ENCODE results near the gene PLSCR5.

The PLSCR5 gene

DNA sequence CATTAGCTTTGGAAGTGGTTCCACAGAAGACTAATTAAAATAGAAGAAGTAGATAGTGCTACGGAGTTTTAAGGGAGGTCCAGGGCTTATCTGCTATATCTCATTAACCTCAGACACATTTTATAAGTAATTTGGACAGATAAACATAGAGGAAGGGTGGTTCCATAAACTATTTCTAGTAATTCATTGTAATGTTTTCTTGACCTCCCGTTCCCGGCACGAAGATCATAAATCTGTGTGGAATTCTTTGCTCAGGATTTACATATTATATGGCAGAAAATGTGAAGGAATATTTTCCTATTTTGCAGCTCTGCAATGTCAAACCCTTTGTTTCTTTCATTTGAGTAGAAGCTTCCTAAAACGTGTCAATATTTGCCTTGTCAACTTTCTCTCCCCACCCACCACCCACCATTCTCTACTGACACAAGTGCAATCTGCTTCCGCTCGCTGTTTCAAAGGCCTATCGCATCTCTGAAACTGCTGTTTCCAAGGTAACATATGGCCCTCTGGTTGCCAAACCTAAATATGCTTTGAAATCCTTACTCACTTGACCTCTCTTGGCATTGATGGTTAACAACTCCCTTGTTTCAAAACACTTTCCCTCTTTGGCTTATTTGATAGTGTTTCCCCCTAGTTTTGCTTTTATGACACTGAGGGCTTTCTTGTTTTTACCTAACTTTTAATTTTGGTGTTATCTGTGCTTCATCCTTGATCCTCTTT is 21.4 kb upstream of the PLSCR5 start:
- H3K27me3 ChIP-seq (ENCODE audit: insufficient read depth, low read length), result no peaks in the 10 kb centered on the region
- WGBS, result 89% methylated on average over 8 of the region's 8 CpGs

DNA sequence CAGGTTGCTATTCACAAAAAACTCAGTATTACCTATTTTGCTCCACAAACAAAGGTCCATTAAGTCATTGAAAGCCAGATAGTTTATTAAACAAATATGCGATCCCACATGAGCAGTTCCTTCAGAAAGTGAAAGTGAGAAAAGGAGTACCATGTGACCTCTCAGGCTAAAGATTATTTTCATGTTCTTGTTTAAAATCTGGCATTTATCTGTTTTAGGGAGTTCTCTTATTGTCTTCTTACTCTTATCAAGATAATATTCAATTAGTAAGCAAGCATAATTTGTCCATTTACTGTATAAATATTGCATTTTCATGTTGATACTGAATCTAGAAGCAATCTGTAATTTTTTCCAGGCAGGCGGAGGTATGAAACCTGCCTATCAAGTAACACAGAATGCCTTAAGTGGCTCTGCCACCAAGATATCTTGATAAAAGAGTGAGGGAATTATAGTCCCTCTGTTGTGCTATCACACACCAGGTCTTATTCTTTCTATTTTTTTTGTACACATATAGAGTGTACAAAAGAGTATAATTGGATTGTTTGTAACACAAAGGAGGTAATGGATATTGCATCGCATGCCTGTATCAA is 20.1 kb upstream of the PLSCR5 start:
- Histone ChIP-seq H3K4me1 (ENCODE audit: insufficient read depth, low read length) (peaks cover 4% of the 10 kb centered on the region; the same call in 1 of the 2 replicates), H3K9me3 (ENCODE audit: insufficient read depth, low read depth, low read length) (no peaks in the 10 kb centered on the region), H3K36me3 (ENCODE audit: insufficient read depth, low read length) (no peaks in the 10 kb centered on the region), H3K4me3 (ENCODE audit: low read length) (no peak overlapping the region), H3K27ac (ENCODE audit: low read depth, low read length) (no peak overlapping the region), H3K9ac (ENCODE audit: low read depth, low read length) (no peak overlapping the region), H3K27me3 (ENCODE audit: insufficient read depth, low read length) (no peaks in the 10 kb centered on the region)
- WGBS, result 100% methylated on average over 2 of the region's 3 CpGs

More for the DNA sequence above, 21.4 kb upstream of the PLSCR5 start:
- H3K36me3 ChIP-seq (ENCODE audit: insufficient read depth, low read length), result no peaks in the 10 kb centered on the region
- H3K27ac ChIP-seq (ENCODE audit: low read depth, low read length), result no peak overlapping the region
- H3K9ac ChIP-seq (ENCODE audit: low read depth, low read length), result no peak overlapping the region
- H3K9me3 ChIP-seq (ENCODE audit: insufficient read depth, low read depth, low read length), result no peaks in the 10 kb centered on the region
- no peak overlapping the region for H3K4me3 ChIP-seq (ENCODE audit: low read length)
- H3K4me1 ChIP-seq (ENCODE audit: insufficient read depth, low read length), result peaks cover 4% of the 10 kb centered on the region; the same call in 1 of the 2 replicates

DNA sequence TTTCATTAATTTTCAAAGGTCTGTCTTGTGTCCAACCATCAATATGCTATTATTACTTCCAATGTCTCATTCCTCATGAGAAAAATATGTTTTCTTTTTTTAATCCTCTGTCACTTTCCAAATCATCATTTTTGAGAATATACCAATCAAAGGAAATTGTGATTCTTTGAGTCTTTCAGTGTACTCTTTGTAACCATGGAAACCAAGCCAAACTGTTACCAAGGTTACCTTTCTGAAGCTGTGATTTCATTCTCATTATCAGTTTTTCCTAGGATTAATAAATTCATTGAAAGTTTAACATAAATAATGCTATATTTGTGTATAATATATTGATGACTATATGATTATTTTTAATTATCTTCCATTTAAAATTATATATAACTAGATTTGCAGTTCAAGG is 16.6 kb upstream of the PLSCR5 start:
- no peaks in the 10 kb centered on the region for H3K36me3 ChIP-seq (ENCODE audit: insufficient read depth, low read length)
- no peaks in the 10 kb centered on the region for H3K4me1 ChIP-seq (ENCODE audit: insufficient read depth, low read length)
- no peak overlapping the region for H3K4me3 ChIP-seq (ENCODE audit: low read length)
- no peaks in the 10 kb centered on the region for H3K27me3 ChIP-seq (ENCODE audit: insufficient read depth, low read length)
- H3K27ac ChIP-seq (ENCODE audit: low read depth, low read length), result no peak overlapping the region
- no peak overlapping the region for H3K9ac ChIP-seq (ENCODE audit: low read depth, low read length)
- no peaks in the 10 kb centered on the region for H3K9me3 ChIP-seq (ENCODE audit: insufficient read depth, low read depth, low read length)

DNA sequence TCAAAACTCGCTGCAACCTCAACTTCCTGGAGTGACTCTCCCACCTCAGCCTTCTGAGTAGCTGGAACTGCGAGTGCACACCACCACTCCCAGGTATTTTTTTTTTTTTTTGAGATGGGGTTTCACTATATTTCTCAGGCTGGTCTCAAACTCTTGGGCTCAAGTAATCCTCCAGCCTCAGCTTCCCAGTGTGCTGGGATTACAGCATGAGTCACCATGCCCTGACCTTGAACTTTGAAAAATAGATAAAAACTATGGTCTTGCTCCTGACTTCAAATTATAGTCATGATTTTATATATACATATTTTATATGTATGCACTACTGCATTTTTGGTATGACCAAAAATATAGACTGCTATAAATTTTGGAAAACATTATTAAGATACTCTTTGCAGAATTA is 6.9 kb upstream of the PLSCR5 start:
- no peaks in the 10 kb centered on the region for H3K36me3 ChIP-seq (ENCODE audit: insufficient read depth, low read length)
- no peaks in the 10 kb centered on the region for H3K27me3 ChIP-seq (ENCODE audit: insufficient read depth, low read length)
- no peaks in the 10 kb centered on the region for H3K9me3 ChIP-seq (ENCODE audit: insufficient read depth, low read depth, low read length)
- 92% methylated on average over 1 of the region's 2 CpGs for WGBS
- no peak overlapping the region for H3K9ac ChIP-seq (ENCODE audit: low read depth, low read length)
- no peak overlapping the region for H3K4me3 ChIP-seq (ENCODE audit: low read length)
- no peak overlapping the region for H3K27ac ChIP-seq (ENCODE audit: low read depth, low read length)
- no peaks in the 10 kb centered on the region for H3K4me1 ChIP-seq (ENCODE audit: insufficient read depth, low read length)

DNA sequence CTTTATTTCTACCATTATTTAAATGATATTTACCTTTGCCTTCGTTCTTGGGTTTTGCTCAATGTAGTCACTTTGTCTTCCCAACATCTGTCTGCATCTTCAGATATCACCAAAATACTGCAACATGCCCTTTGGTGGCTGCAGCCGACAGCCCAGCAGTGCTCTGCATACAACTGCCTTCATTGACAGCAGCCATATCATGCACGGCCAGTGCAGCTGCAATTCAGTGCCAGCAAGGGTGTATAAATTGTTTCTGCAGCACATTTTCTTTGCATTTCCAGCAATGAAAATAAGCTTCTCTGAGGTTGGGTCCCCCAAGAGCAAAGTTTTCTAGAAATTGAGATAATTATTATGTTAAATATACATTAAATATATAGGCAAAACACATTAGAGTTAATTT is 6.0 kb upstream of the PLSCR5 start:
- Histone ChIP-seq H3K4me3 (ENCODE audit: low read length) (no peak overlapping the region), H3K4me1 (ENCODE audit: insufficient read depth, low read length) (no peaks in the 10 kb centered on the region), H3K27me3 (ENCODE audit: insufficient read depth, low read length) (no peaks in the 10 kb centered on the region), H3K9me3 (ENCODE audit: insufficient read depth, low read depth, low read length) (no peaks in the 10 kb centered on the region), H3K9ac (ENCODE audit: low read depth, low read length) (no peak overlapping the region), H3K36me3 (ENCODE audit: insufficient read depth, low read length) (no peaks in the 10 kb centered on the region), H3K27ac (ENCODE audit: low read depth, low read length) (no peak overlapping the region)
- WGBS, result 85% methylated on average over 3 of the region's 3 CpGs

DNA sequence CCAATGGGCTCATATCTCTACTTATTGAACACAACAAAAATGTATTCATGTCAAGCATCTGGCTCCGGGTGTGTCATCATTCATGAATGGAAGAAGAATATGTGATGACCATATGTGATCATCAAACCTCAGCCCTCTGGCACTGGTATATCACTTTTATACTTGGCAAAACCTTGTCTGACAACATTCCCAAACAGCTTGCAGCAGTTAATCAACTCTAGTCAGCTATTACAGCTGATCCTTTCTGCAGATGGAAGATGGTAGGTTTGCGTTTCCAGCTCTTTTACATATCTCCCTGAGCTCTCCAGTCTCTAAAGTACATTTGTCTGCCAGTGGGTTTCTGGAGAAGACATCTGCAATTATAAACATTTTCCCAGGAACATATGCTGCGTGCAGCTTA is 6.6 kb downstream of the PLSCR5 start:
- no peak overlapping the region for H3K9ac ChIP-seq (ENCODE audit: low read depth, low read length)
- H3K36me3 ChIP-seq (ENCODE audit: insufficient read depth, low read length), result no peaks in the 10 kb centered on the region
- H3K4me3 ChIP-seq (ENCODE audit: low read length), result no peak overlapping the region
- H3K9me3 ChIP-seq (ENCODE audit: insufficient read depth, low read depth, low read length), result no peaks in the 10 kb centered on the region
- no peak overlapping the region for H3K27ac ChIP-seq (ENCODE audit: low read depth, low read length)
- H3K4me1 ChIP-seq (ENCODE audit: insufficient read depth, low read length), result no peaks in the 10 kb centered on the region; the same call in 1 of the 2 replicates
- 95% methylated on average over 3 of the region's 3 CpGs for WGBS
- no peaks in the 10 kb centered on the region for H3K27me3 ChIP-seq (ENCODE audit: insufficient read depth, low read length)

DNA sequence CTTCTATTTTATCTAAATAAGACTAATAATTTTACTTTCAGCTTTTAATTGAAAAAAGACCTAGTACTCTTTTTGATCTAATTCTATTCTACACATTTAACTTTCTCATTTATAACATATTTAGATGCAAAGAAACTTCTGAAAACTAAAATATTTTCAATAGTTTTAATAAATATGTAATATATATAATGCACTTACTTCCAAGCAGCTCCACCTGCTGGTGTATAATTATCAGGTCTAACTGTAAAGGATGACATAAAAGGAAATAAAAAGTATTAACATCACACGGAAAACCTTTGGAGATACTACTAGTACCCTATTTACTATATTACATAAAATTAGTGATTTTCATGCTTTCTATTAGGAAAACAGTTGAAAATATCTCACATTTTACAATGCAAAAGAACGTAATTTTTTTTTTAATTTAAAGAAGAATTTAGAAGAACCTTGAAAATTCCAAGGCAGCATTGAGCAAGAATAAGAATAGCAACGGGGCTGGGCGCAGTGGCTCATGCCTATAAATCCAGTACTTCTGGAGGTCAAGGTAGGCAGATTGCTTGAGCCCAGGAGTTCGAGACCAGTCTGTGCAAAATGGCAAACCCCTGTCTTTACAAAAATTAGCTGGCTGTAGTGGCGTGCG is 10.2 kb downstream of the PLSCR5 start:
- Histone ChIP-seq H3K27me3 (ENCODE audit: insufficient read depth, low read length) (no peaks in the 10 kb centered on the region), H3K9me3 (ENCODE audit: insufficient read depth, low read depth, low read length) (no peaks in the 10 kb centered on the region), H3K4me3 (ENCODE audit: low read length) (no peak overlapping the region), H3K9ac (ENCODE audit: low read depth, low read length) (no peak overlapping the region), H3K4me1 (ENCODE audit: insufficient read depth, low read length) (peaks cover 3% of the 10 kb centered on the region; the same call in 1 of the 2 replicates), H3K36me3 (ENCODE audit: insufficient read depth, low read length) (no peaks in the 10 kb centered on the region), H3K27ac (ENCODE audit: low read depth, low read length) (no peak overlapping the region)
- WGBS, result 92% methylated on average over 6 of the region's 7 CpGs

DNA sequence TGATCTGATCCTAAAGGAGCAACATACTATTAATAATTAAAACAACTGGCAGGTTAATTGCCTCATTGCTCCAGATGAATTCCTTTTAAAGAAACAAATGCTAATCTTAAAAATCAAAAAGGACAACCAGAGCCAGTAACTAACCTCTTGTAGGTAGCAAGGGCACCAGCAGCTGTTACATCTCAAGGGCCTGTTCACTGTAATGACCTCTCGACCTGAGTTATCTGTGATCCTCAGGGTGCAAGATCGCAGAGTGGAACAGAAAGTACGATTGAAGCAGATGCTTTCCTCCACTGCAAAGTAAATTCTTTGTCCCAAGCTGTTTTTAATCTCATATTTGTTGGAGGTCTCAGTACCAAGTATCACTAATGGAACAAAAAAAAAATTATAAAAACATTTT is 11.4 kb downstream of the PLSCR5 start:
- Histone ChIP-seq H3K27ac (ENCODE audit: low read depth, low read length) (no peak overlapping the region), H3K4me3 (ENCODE audit: low read length) (no peak overlapping the region), H3K4me1 (ENCODE audit: insufficient read depth, low read length) (peaks cover 4% of the 10 kb centered on the region; the same call in 1 of the 2 replicates), H3K9ac (ENCODE audit: low read depth, low read length) (no peak overlapping the region), H3K27me3 (ENCODE audit: insufficient read depth, low read length) (no peaks in the 10 kb centered on the region), H3K9me3 (ENCODE audit: insufficient read depth, low read depth, low read length) (no peaks in the 10 kb centered on the region), H3K36me3 (ENCODE audit: insufficient read depth, low read length) (no peaks in the 10 kb centered on the region)
- WGBS, result 87% methylated on average over 3 of the region's 3 CpGs

DNA sequence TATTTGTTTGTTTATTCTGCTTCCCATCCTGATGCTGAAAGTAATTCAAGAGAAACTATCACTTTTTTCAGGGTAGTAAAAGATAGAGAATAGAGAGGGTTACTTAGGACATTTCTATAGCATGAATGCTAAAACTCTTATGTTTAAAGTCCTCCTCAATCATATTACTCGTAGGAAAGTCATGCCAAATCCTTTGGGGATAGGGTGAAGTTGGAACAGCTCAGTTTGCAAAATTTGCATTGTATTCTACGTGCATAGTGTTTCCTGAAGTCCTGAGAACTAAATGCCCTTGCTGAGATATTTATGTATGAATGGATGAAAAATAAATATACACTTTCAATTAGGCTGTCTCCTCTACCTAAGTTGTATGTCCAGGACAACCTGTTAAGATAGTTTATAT is 14.6 kb downstream of the PLSCR5 start:
- H3K4me3 ChIP-seq (ENCODE audit: low read length), result no peak overlapping the region
- no peaks in the 10 kb centered on the region for H3K9me3 ChIP-seq (ENCODE audit: insufficient read depth, low read depth, low read length)
- H3K27me3 ChIP-seq (ENCODE audit: insufficient read depth, low read length), result no peaks in the 10 kb centered on the region
- no peak overlapping the region for H3K27ac ChIP-seq (ENCODE audit: low read depth, low read length)
- H3K4me1 ChIP-seq (ENCODE audit: insufficient read depth, low read length), result peaks cover 11% of the 10 kb centered on the region
- 78% methylated on average over 2 of the region's 2 CpGs for WGBS
- no peak overlapping the region for H3K9ac ChIP-seq (ENCODE audit: low read depth, low read length)
- no peaks in the 10 kb centered on the region for H3K36me3 ChIP-seq (ENCODE audit: insufficient read depth, low read length)

DNA sequence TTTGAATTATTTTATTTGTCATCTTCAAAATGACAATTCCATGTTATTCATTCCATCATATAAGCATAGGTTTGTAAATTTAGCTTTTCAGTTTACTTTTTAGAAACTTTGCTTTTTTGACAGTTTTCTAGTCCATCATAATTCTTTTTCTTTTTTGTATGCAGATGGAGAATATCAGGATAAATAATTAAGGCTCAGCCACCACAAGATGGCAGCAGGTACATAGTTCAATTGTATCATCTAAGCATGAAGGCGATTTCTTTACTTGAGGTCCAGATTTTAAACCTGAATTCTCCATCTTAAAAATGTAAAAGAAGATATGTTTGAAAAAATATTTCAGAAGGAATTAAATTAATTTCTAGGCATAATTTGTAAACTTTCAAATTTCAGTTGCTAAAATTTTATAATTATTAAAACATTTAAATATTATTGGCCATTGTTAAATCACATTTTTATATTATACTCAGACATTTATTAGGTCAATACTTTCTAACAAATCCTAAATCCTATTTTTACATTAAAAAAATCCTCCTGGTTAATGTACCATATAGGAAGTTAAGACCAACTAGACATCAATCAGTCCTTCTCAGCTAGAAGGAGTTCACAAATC is 15.1 kb downstream of the PLSCR5 start:
- no CpG with 5 or more reads among the region's 1 CpG for WGBS
- Histone ChIP-seq H3K4me1 (ENCODE audit: insufficient read depth, low read length) (peaks cover 17% of the 10 kb centered on the region), H3K4me3 (ENCODE audit: low read length) (no peak overlapping the region), H3K36me3 (ENCODE audit: insufficient read depth, low read length) (no peaks in the 10 kb centered on the region), H3K27me3 (ENCODE audit: insufficient read depth, low read length) (no peaks in the 10 kb centered on the region), H3K9me3 (ENCODE audit: insufficient read depth, low read depth, low read length) (no peaks in the 10 kb centered on the region), H3K27ac (ENCODE audit: low read depth, low read length) (no peak overlapping the region), H3K9ac (ENCODE audit: low read depth, low read length) (no peak overlapping the region)

DNA sequence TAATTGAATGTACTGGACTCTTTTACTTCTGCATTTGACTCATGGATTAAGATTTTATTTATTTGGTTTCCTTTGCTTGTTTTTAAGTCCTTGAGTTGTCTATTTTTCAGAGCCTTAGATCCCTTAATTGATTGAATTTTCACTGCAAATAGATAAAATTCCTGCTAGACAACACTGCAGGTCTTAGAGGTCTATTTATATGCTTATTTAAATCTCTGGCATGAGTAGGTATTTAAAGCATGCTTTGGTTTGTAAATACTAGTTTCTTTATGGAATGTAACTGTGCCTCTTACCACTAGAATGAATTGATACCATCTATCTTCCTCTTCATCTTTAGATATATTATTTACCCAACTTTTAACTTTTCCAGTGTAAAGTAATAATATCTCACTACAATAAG is 20.0 kb downstream of the PLSCR5 start:
- H3K4me3 ChIP-seq (ENCODE audit: low read length), result no peak overlapping the region
- H3K9me3 ChIP-seq (ENCODE audit: insufficient read depth, low read depth, low read length), result peaks cover 25% of the 10 kb centered on the region
- H3K27me3 ChIP-seq (ENCODE audit: insufficient read depth, low read length), result no peaks in the 10 kb centered on the region
- H3K27ac ChIP-seq (ENCODE audit: low read depth, low read length), result 0 out of 2 replicates have a peak overlapping the region, but pooled peaks have one; percentile 9
- H3K4me1 ChIP-seq (ENCODE audit: insufficient read depth, low read length), result peaks cover 23% of the 10 kb centered on the region
- H3K36me3 ChIP-seq (ENCODE audit: insufficient read depth, low read length), result peaks cover 12% of the 10 kb centered on the region
- H3K9ac ChIP-seq (ENCODE audit: low read depth, low read length), result no peak overlapping the region

Measured in HUES64 (cell line).